Liver (tissue), 9 donors: ENCODE measurements around the gene RNU6-8. TPM values are rescaled to one million over a fixed set of nuclear protein-coding genes. Genes with fewer than 3 reads are reported as not detected.

Experiments
- DNase-seq: peaks from one replicate; pipeline ENCODE4 v3.0.0-alpha.2; 2017; ENCODE audit warnings: low spot score
- H3K27ac ChIP-seq, 2 donors: one replicate each; pipeline ENCODE4 v1.7.0; 2013; ENCODE audit warnings: inconsistent platforms in 2 of 2, low read length in 2 of 2, control low read depth in 1 of 2, low read depth in 1 of 2, mild to moderate bottlenecking in 1 of 2
- H3K27me3 ChIP-seq, 4 donors: one replicate each; pipeline versions ENCODE4 v1.6.1 to v1.7.0; 2013; ENCODE audit warnings: low read length in 3 of 4, inconsistent platforms in 1 of 4, mild to moderate bottlenecking in 1 of 4, moderate library complexity in 1 of 4; ENCODE audit not compliant: control insufficient read depth in 4 of 4, insufficient read depth in 4 of 4
- H3K36me3 ChIP-seq, 4 donors: one replicate each; pipeline versions ENCODE4 v1.6.1 to v1.7.0; 2013; ENCODE audit warnings: low read length in 3 of 4, mild to moderate bottlenecking in 3 of 4, low read depth in 1 of 4, moderate library complexity in 1 of 4; ENCODE audit not compliant: control insufficient read depth in 4 of 4, insufficient read depth in 3 of 4
- H3K4me1 ChIP-seq, 4 donors: one replicate each; pipeline versions ENCODE4 v1.6.1 to v1.7.0; 2013; ENCODE audit warnings: low read length in 3 of 4, mild to moderate bottlenecking in 3 of 4, moderate library complexity in 1 of 4; ENCODE audit not compliant: control insufficient read depth in 4 of 4, insufficient read depth in 4 of 4
- H3K4me3 ChIP-seq, 3 donors: one replicate each; pipeline versions ENCODE4 v1.6.1 to v1.7.0; 2013; ENCODE audit warnings: low read length in 3 of 3, control low read depth in 1 of 3, low read depth in 1 of 3, mild to moderate bottlenecking in 1 of 3
- H3K9ac ChIP-seq, 2 donors: one replicate each; pipeline ENCODE4 v1.7.0; 2013; ENCODE audit warnings: low read length in 2 of 2, mild to moderate bottlenecking in 2 of 2, moderate library complexity in 2 of 2, control low read depth in 1 of 2, low read depth in 1 of 2
- H3K9me3 ChIP-seq, 4 donors: one replicate each; pipeline versions ENCODE4 v1.6.1 to v1.7.0; 2013; ENCODE audit warnings: low read length in 3 of 4; ENCODE audit not compliant: control insufficient read depth in 4 of 4
- EGR1 ChIP-seq, 2 donors: IDR thresholded peaks; 2 replicates each; pipeline ENCODE4 v1.6.1; 2016 to 2018; ENCODE audit warnings: antibody characterized with exemption in 2 of 2, low read depth in 2 of 2
- FOXA2 ChIP-seq: IDR thresholded peaks from 2 replicates; pipeline ENCODE4 v1.6.1; 2016; ENCODE audit warnings: antibody characterized with exemption
- GABPA ChIP-seq, 2 donors: IDR thresholded peaks in 1 of 2; conservative IDR thresholded peaks in 1 of 2; 2 replicates each; pipeline ENCODE4 v1.6.1; 2016; ENCODE audit warnings: antibody characterized with exemption in 2 of 2, mild to moderate bottlenecking in 1 of 2, moderate library complexity in 1 of 2
- HNF4A ChIP-seq, 2 donors: conservative IDR thresholded peaks; 2 replicates each; pipeline ENCODE4 v1.6.1; 2016; ENCODE audit warnings: antibody characterized with exemption in 2 of 2, mild to moderate bottlenecking in 2 of 2
- HNF4G ChIP-seq: IDR thresholded peaks from 2 replicates; pipeline ENCODE4 v1.6.1; 2016; ENCODE audit warnings: antibody characterized with exemption
- NR2F2 ChIP-seq: IDR thresholded peaks from 2 replicates; pipeline ENCODE4 v1.6.1; 2016; ENCODE audit warnings: antibody characterized with exemption
- RAD21 ChIP-seq, 2 donors: IDR thresholded peaks; 2 replicates each; pipeline ENCODE4 v1.6.1; 2016; ENCODE audit warnings: antibody characterized with exemption in 2 of 2, mild to moderate bottlenecking in 2 of 2
- REST ChIP-seq: IDR thresholded peaks from 2 replicates; pipeline ENCODE4 v1.6.1; 2016; ENCODE audit warnings: antibody characterized with exemption, mild to moderate bottlenecking
- RXRA ChIP-seq, 2 donors: IDR thresholded peaks; 2 replicates each; pipeline ENCODE4 v1.6.1; 2017 to 2018; ENCODE audit warnings: antibody characterized with exemption in 2 of 2, mild to moderate bottlenecking in 1 of 2
- SP1 ChIP-seq: IDR thresholded peaks from 2 replicates; pipeline ENCODE4 v1.6.1; 2018; ENCODE audit warnings: antibody characterized with exemption, mild to moderate bottlenecking
- TAF1 ChIP-seq: conservative IDR thresholded peaks from 2 replicates; pipeline ENCODE4 v1.6.1; 2016; ENCODE audit warnings: antibody characterized with exemption, mild to moderate bottlenecking
- YY1 ChIP-seq: IDR thresholded peaks from 2 replicates; pipeline ENCODE4 v1.6.1; 2016; ENCODE audit warnings: antibody characterized with exemption, mild to moderate bottlenecking
- ZBTB33 ChIP-seq: IDR thresholded peaks from 2 replicates; pipeline ENCODE4 v1.6.1; 2016; ENCODE audit warnings: antibody characterized with exemption
- WGBS: extraction: QIAGEN DNeasy Blood & Tissue Kit; methylation state at CpG from one replicate; pipeline ENCODE4 v1.1.7; 2013; 5-methylcytosine and 5-hydroxymethylcytosine counted together
- polyA plus RNA-seq, 2 donors: library from polyadenylated mRNA; stranded (reverse) in 1 of 2; unstranded in 1 of 2; fragments of 200-250 nt in 1 of 2; fragments of >200 nt in 1 of 2; fragmentation: Nextera tagmentation in 1 of 2; extraction: Ambion mirVana in 1 of 2; gene quantifications; one replicate each; pipeline versions ENCODE4 v1.2.1 to v1.2.3, GENCODE V29; 2013 to 2015
- total RNA-seq, 2 donors: library from RNA; depleted of rRNA; stranded (reverse); fragments of >200 nt; gene quantifications; one replicate each; pipeline ENCODE4 v1.2.3, GENCODE V29; 2014
- TF ChIP-seq, protein P1 (sequence below): fragments of 150-350 bp; IDR thresholded peaks from 2 replicates; pipeline ENCODE4 v1.5.1; 2017; ENCODE audit warnings: improper control_type of control experiment, low read depth, low read length; ENCODE audit not compliant: missing input control
- TF ChIP-seq, protein P2 (sequence below): IDR thresholded peaks from 2 replicates; pipeline ENCODE4 v1.6.1; 2016; ENCODE audit warnings: antibody characterized with exemption
- TF ChIP-seq, protein P3 (sequence below): IDR thresholded peaks from 2 replicates; pipeline ENCODE4 v1.6.1; 2016; ENCODE audit warnings: antibody characterized with exemption
- donor health status: healthy.
- donor health status: healthy.
- donor health status: healthy.
- donor health status: healthy.
- donor health status: healthy.

The RNU6-8 gene
- total and polyA plus RNA-seq, 4 donors, result not detected

DNA sequence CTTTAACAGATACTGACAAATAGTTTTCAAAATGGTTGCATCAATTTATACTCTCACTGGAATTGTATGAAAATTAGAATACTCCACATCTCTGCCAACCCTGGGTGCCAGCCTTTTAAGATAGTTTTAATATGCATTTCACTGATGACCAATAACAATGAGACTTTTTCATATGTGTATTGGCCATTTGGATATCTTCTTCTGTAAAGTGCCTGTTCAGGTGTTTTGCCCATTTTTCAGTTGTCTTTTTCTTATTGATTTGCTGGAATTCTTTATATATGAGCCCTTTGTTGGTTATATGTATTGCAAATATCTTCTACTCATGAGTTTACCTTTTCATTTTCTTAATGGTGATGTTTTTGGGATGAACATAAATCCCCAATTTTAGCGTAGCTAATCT is 18.0 kb downstream of the RNU6-8 start:
- no peak for DNase-seq
- 96% methylated on average over 1 of the region's 1 CpG for WGBS
- Histone ChIP-seq H3K4me1 (no peaks in the 10 kb centered on the region), H3K27me3 (no peaks in the 10 kb centered on the region), H3K36me3 (no peaks in the 10 kb centered on the region), H3K27ac (no peak overlapping the region), H3K9ac (no peak overlapping the region), H3K9me3 (peaks cover 0 to 12% (median 4%) of the 10 kb centered on the region in 4 donors), H3K4me3 (no peak overlapping the region)
- TF ChIP-seq REST (no peak), HNF4A (conservative IDR thresholded peaks at IDR 0.05) (no peak), EGR1 (IDR thresholded peaks at IDR 0.05; ENCODE audit: low read depth in 2 of 2) (no peak), HNF4G (no peak)
- TF ChIP-seq, protein P1, sequence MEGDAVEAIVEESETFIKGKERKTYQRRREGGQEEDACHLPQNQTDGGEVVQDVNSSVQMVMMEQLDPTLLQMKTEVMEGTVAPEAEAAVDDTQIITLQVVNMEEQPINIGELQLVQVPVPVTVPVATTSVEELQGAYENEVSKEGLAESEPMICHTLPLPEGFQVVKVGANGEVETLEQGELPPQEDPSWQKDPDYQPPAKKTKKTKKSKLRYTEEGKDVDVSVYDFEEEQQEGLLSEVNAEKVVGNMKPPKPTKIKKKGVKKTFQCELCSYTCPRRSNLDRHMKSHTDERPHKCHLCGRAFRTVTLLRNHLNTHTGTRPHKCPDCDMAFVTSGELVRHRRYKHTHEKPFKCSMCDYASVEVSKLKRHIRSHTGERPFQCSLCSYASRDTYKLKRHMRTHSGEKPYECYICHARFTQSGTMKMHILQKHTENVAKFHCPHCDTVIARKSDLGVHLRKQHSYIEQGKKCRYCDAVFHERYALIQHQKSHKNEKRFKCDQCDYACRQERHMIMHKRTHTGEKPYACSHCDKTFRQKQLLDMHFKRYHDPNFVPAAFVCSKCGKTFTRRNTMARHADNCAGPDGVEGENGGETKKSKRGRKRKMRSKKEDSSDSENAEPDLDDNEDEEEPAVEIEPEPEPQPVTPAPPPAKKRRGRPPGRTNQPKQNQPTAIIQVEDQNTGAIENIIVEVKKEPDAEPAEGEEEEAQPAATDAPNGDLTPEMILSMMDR, result no peak

DNA sequence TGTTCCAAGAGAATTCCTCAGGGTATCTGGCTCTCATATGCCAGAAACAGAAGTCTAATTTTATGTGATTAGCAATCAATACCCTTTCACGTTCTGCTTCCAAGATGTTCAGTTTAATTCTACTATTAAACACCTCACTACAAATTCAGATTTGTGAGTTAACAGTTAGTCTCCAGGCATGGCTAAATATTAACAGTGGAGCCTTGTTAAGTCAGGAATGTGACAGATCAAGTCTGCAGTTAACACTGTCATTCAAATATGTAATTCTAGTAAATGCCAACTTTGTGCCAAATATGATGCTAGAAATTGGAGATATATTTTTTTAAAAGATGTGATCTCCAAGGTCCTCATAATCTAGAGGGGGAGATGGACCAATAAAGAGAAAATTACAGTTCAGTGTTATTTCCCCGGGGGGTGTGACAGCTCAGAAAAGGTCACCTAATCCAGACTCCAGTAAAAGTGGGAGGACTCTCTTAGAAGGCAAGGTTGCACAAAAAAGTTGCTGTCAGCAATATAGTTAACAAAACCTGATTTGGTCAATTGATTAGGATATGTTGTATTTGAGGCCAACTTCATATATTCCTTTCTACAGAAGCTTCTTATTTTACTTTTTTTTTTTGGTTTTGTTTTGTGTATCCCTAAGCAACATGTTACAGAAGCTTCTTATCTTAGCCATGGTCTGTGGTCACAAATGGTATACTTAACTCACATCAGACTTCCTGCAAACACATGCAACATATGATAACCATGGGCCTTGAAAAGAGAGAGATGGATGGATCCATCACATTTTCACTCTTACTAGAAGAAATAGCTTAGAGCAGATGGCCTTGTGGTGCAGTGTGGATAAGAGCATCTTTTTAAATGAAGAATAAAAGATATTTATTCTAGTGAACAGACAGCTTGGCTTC is 19.7 kb downstream of the RNU6-8 start:
- H3K4me3 ChIP-seq, result no peak overlapping the region
- no peak for DNase-seq
- TF ChIP-seq EGR1 (IDR thresholded peaks at IDR 0.05; ENCODE audit: low read depth in 2 of 2) (no peak), REST (no peak), NR2F2 (no peak), HNF4A (conservative IDR thresholded peaks at IDR 0.05) (no peak), RAD21 (IDR thresholded peaks at IDR 0.05) (no peak), RXRA (IDR thresholded peaks at IDR 0.05) (no peak), TAF1 (no peak), ZBTB33 (no peak), FOXA2 (no peak), SP1 (no peak), YY1 (no peak), GABPA (IDR thresholded peaks at IDR 0.05 in 1 of 2, conservative IDR thresholded peaks at IDR 0.05 in 1 of 2) (no peak)
- TF ChIP-seq, protein P2, sequence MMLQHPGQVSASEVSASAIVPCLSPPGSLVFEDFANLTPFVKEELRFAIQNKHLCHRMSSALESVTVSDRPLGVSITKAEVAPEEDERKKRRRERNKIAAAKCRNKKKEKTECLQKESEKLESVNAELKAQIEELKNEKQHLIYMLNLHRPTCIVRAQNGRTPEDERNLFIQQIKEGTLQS, result no peak
- TF ChIP-seq, protein P3, sequence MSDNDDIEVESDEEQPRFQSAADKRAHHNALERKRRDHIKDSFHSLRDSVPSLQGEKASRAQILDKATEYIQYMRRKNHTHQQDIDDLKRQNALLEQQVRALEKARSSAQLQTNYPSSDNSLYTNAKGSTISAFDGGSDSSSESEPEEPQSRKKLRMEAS, result no peak
- WGBS, result 40% methylated on average over 2 of the region's 2 CpGs
- H3K9ac ChIP-seq, result no peak overlapping the region
- no peaks in the 10 kb centered on the region for H3K4me1 ChIP-seq
- no peaks in the 10 kb centered on the region for H3K36me3 ChIP-seq
- no peak overlapping the region for H3K27ac ChIP-seq
- peaks cover 0 to 16% (median 4%) of the 10 kb centered on the region in 4 donors for H3K9me3 ChIP-seq
- H3K27me3 ChIP-seq, result no peaks in the 10 kb centered on the region
